Measurements from ENCODE around the gene PMEPA1. TPM values are rescaled to one million over a fixed set of nuclear protein-coding genes. Genes with fewer than 3 reads are reported as not detected.

The PMEPA1 gene
- total RNA-seq, 1 donor from 2014 or later: 49.4 TPM

- Mint-ChIP-seq H3K27ac (ENCODE audit: unreplicated experiment) (peak overlapping the region; percentile 78), H3K9me3 (ENCODE audit: unreplicated experiment) (no peaks in the 10 kb centered on the region), H3K27me3 (ENCODE audit: low read depth, unreplicated experiment) (no peaks in the 10 kb centered on the region), H3K36me3 (ENCODE audit: low read depth, unreplicated experiment) (no peaks in the 10 kb centered on the region), H3K4me1 (ENCODE audit: low read depth, unreplicated experiment) (peaks cover 77% of the 10 kb centered on the region), H3K4me3 (ENCODE audit: unreplicated experiment) (no peak overlapping the region)
- TF ChIP-seq EZH2 (IDR thresholded peaks at IDR 0.05; ENCODE audit: insufficient read depth, low read length) (no peak), CTCF (IDR thresholded peaks at IDR 0.05; ENCODE audit: insufficient read depth, low read depth, low read length) (no peak)
- Histone ChIP-seq H3K4me3 (ENCODE audit: insufficient read depth, low read depth, low read length) (no peak overlapping the region), H3K27ac (ENCODE audit: low read depth, low read length) (peak overlapping the region; percentile 95), H3K27me3 (ENCODE audit: insufficient read depth, low read length) (no peaks in the 10 kb centered on the region), H3K9ac (ENCODE audit: low read length) (peak overlapping the region; percentile 44), H3K36me3 (ENCODE audit: insufficient read depth, low read length) (no peaks in the 10 kb centered on the region), H3K79me2 (ENCODE audit: insufficient read depth, low read length) (peaks cover 94% of the 10 kb centered on the region), H3K9me3 (ENCODE audit: insufficient read depth, low read depth, low read length) (no peaks in the 10 kb centered on the region), H2AFZ (ENCODE audit: low read depth, low read length) (no peak overlapping the region), H3K4me2 (ENCODE audit: low read length) (peak overlapping the region; percentile 24), H4K20me1 (ENCODE audit: insufficient read depth, low read length) (peaks cover 89% of the 10 kb centered on the region), H3K4me1 (ENCODE audit: insufficient read depth, low read length) (peaks cover 90% of the 10 kb centered on the region)
- FAIRE-seq (no peak), DNase-seq (ENCODE audit: low read depth) (no peak)
Observed at GRCh38 chr20:57696401-57696961, 13.3 kb downstream of the PMEPA1 start.

GRCh38 chr20:57695940-57696339, 13.9 kb downstream of the PMEPA1 start:
- H3K27ac ChIP-seq (ENCODE audit: low read depth, low read length): peak overlapping the region; percentile 95
- H3K4me1 Mint-ChIP-seq (ENCODE audit: low read depth, unreplicated experiment): peaks cover 74% of the 10 kb centered on the region

More at GRCh38 chr20:57695940-57696339, 13.9 kb downstream of the PMEPA1 start:
- Histone ChIP-seq H2AFZ (ENCODE audit: low read depth, low read length) (no peak overlapping the region), H3K4me1 (ENCODE audit: insufficient read depth, low read length) (peaks cover 92% of the 10 kb centered on the region), H3K79me2 (ENCODE audit: insufficient read depth, low read length) (peaks cover 94% of the 10 kb centered on the region), H3K36me3 (ENCODE audit: insufficient read depth, low read length) (peaks cover 2% of the 10 kb centered on the region), H3K4me2 (ENCODE audit: low read length) (peak overlapping the region; percentile 24), H3K9me3 (ENCODE audit: insufficient read depth, low read depth, low read length) (no peaks in the 10 kb centered on the region), H4K20me1 (ENCODE audit: insufficient read depth, low read length) (peaks cover 89% of the 10 kb centered on the region), H3K9ac (ENCODE audit: low read length) (peak overlapping the region; percentile 44), H3K27me3 (ENCODE audit: insufficient read depth, low read length) (no peaks in the 10 kb centered on the region), H3K4me3 (ENCODE audit: insufficient read depth, low read depth, low read length) (no peak overlapping the region)
- Mint-ChIP-seq H3K27me3 (ENCODE audit: low read depth, unreplicated experiment) (no peaks in the 10 kb centered on the region), H3K27ac (ENCODE audit: unreplicated experiment) (no peak overlapping the region), H3K9me3 (ENCODE audit: unreplicated experiment) (no peaks in the 10 kb centered on the region), H3K36me3 (ENCODE audit: low read depth, unreplicated experiment) (no peaks in the 10 kb centered on the region), H3K4me3 (ENCODE audit: unreplicated experiment) (no peak overlapping the region)
- DNase-seq (ENCODE audit: low read depth): no peak
- TF ChIP-seq CTCF (IDR thresholded peaks at IDR 0.05; ENCODE audit: insufficient read depth, low read depth, low read length) (no peak), EZH2 (IDR thresholded peaks at IDR 0.05; ENCODE audit: insufficient read depth, low read length) (no peak)
- no peak for FAIRE-seq
